Measurements from ENCODE around the gene HM13. TPM values are rescaled to one million over a fixed set of nuclear protein-coding genes. Genes with fewer than 3 reads are reported as not detected.
"Not testable (repeated sequence)": the region's sequence is repeated elsewhere in the genome, so short reads cannot be mapped to it uniquely, and the experiment has no call there.

HM13 gene
- total and polyA plus RNA-seq, 2 of the 4 experiments (the other 2 are of a cell fraction) = 53.2 to 203 TPM

DNA sequence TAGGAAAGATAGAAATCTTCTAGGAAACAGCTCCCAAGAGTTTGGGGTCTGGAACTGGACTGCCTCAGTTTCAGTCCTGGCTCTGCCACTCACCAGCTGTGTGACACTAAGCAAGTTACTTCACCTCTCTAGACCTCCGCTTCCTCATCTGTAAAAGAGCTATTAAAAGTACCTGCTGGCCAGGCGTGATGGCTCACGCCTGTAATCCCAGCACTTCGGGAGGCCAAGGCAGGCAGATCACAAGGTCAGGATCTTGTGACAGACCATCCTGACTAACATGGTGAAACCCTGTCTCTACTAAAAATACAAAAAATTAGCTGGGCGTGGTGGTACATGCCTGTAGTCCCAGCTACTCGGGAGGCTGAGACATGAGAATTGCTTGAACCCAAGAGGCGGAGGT, 7.0 kb downstream of the HM13 start:
- H3K9ac ChIP-seq (ENCODE audit: low read depth, low read length); dilution Hi-C loops (cut with HindIII; ENCODE audit: low sequenced_read_pairs, unreplicated experiment): not testable (repeated sequence)
- H3K79me1 ChIP-seq (ENCODE audit: low read depth in 1 of 2, low read length in 2 of 2) = peaks cover 22 to 86% of the 10 kb centered on the region in 2 experiments

More for the DNA sequence above, 7.0 kb downstream of the HM13 start:
- in situ Hi-C loops (cut with MboI; ENCODE audit: low sequenced_read_pairs); H3K4me2 ChIP-seq (ENCODE audit: low read depth, low read length); DNase-seq; intact Hi-C loops (cut with micrococcal nuclease); CTCF ChIA-PET; H4K5ac ChIP-seq (ENCODE audit: low read depth, low read length); H4K8ac ChIP-seq (ENCODE audit: low read depth in 2 of 2, low read length in 2 of 2); H3K56ac ChIP-seq (ENCODE audit: extremely low read depth, insufficient read depth, low read length); ATAC-seq (ENCODE audit: low read depth); H4K91ac ChIP-seq (ENCODE audit: insufficient read depth, low read depth, low read length); H2AFZ ChIP-seq (replicated peaks; ENCODE audit: low read length, poor library complexity); H3K4me3 ChIP-seq (ENCODE audit: insufficient read depth, low read depth, low read length); BruUV-seq (replicated peaks); H2AK5ac ChIP-seq (ENCODE audit: low read depth, low read length); H3K9me3 ChIP-seq (ENCODE audit: control insufficient read depth, insufficient read depth, low read length); H3K23ac ChIP-seq (ENCODE audit: low read depth, low read length); POLR2A ChIA-PET (ENCODE audit: unreplicated experiment); H3K27me3 ChIP-seq (ENCODE audit: control insufficient read depth, insufficient read depth, low read length); H2BK20ac ChIP-seq (ENCODE audit: low read depth, low read length); H2AK9ac ChIP-seq (replicated peaks; ENCODE audit: low read depth, low read length, poor library complexity); H2BK5ac ChIP-seq (ENCODE audit: low read depth, low read length, poor library complexity, severe bottlenecking); H2BK15ac ChIP-seq (ENCODE audit: low read depth, low read length); H3K14ac ChIP-seq (replicated peaks; ENCODE audit: low read depth, low read length); H3K18ac ChIP-seq (ENCODE audit: low read depth, low read length); H3K4ac ChIP-seq (ENCODE audit: low read depth, low read length); H3K27ac ChIP-seq (ENCODE audit: insufficient read depth, low read length); H2BK120ac ChIP-seq (ENCODE audit: low read depth, low read length): not testable (repeated sequence)
- Histone ChIP-seq H3K9me1 (ENCODE audit: insufficient read depth, low read length) (peaks cover 30% of the 10 kb centered on the region), H3K4me1 (ENCODE audit: control insufficient read depth, insufficient read depth, low read length) (peaks cover 14% of the 10 kb centered on the region), H3K36me3 (ENCODE audit: control insufficient read depth, insufficient read depth, low read length) (peaks cover 25% of the 10 kb centered on the region), H4K20me1 (ENCODE audit: insufficient read depth, low read length) (peaks cover 79% of the 10 kb centered on the region)
- 100% methylated on average over 4 of the region's 7 CpGs; no CpG with 5 or more reads in 1 of the 2 experiments for WGBS, 2 experiments (ENCODE audit: extremely low coverage in 2 of 2, insufficient read length in 1 of 2)

All from IMR-90 (cell line).